Suprapubic skin (tissue), 4 donors: ENCODE results near the gene CLIP2. TPM values are rescaled to one million over a fixed set of nuclear protein-coding genes. Genes with fewer than 3 reads are reported as not detected.
"Not testable (repeated sequence)": the region's sequence is repeated elsewhere in the genome, so short reads cannot be mapped to it uniquely, and the experiment has no call there.

Experiments
- DNase-seq, 2 donors: peaks; one replicate each; pipeline ENCODE4 v3.0.0-alpha.2; 2019; ENCODE audit warnings: low spot score in 2 of 2
- H3K27ac ChIP-seq: fragments of 200-600 bp; sonication (generic); one replicate; pipeline ENCODE4 v1.5.1; 2019
- H3K27me3 ChIP-seq: fragments of 200-600 bp; sonication (generic); one replicate; pipeline ENCODE4 v1.5.1; 2019
- H3K36me3 ChIP-seq: fragments of 200-600 bp; sonication (generic); one replicate; pipeline ENCODE4 v1.5.1; 2019
- H3K4me1 ChIP-seq: fragments of 200-600 bp; sonication (generic); one replicate; pipeline ENCODE4 v1.5.1; 2019
- H3K4me3 ChIP-seq: fragments of 200-600 bp; sonication (generic); one replicate; pipeline ENCODE4 v1.5.1; 2019; ENCODE audit warnings: mild to moderate bottlenecking
- H3K9me3 ChIP-seq: fragments of 200-600 bp; sonication (generic); one replicate; pipeline ENCODE4 v1.5.1; 2019
- EP300 ChIP-seq: sonication (generic); formaldehyde crosslinking; IDR thresholded peaks from one replicate; pipeline ENCODE4 v1.6.1; 2017; ENCODE audit warnings: antibody characterized with exemption
- POLR2A ChIP-seq, 2 donors: fragments of 450-650 bp; IDR thresholded peaks; one replicate each; pipeline ENCODE4 v1.6.1; 2017; ENCODE audit warnings: antibody characterized with exemption in 2 of 2, mild to moderate bottlenecking in 2 of 2, moderate library complexity in 2 of 2
- POLR2AphosphoS5 ChIP-seq, 3 donors: sonication (generic); formaldehyde crosslinking; IDR thresholded peaks; one replicate each; pipeline ENCODE4 v1.6.1; 2017; ENCODE audit warnings: antibody characterized with exemption in 3 of 3
- WGBS: methylation state at CpG from one replicate; pipeline ENCODE4 v1.1.5; 2018; 5-methylcytosine and 5-hydroxymethylcytosine counted together
- total RNA-seq, 4 donors: library from RNA; depleted of rRNA; stranded (reverse); fragments of >200 nt; gene quantifications; one replicate each; pipeline ENCODE4 v1.1.0, GENCODE V29; 2016
- TF ChIP-seq, protein P1 (sequence below), 2 donors: fragments of 200-600 bp in 1 of 2; fragments of 450-650 bp in 1 of 2; sonication (generic) in 1 of 2; IDR thresholded peaks; one replicate each; pipeline ENCODE4 v1.5.1; 2016 to 2019; ENCODE audit warnings: antibody characterized with exemption in 2 of 2, mild to moderate bottlenecking in 1 of 2, moderate library complexity in 1 of 2

Gene CLIP2
- total RNA-seq, 4 donors from 2014 or later: 26.9 to 73.6 (median 32.5) TPM

DNA sequence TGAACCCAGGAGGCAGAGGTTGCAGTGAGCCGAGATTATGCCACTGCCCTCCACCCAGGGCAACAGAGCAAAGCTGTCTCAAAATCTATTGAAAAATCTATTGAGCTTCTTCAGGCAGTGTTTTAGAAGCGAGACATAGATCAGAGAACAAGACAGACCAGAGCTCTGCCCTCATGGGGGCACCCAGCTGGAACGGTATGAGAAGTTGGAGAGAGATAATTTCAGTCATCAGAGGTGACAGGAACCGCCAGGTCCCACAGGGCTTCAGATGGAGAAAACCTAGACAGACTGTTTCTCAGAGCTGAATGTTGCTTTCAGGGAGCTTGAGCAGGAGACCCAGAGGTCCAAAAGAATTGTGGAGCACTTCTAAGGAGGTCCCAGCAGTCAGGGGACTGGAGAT, 150.3 kb downstream of the CLIP2 start:
- H3K36me3 ChIP-seq: no peaks in the 10 kb centered on the region
- DNase-seq: no peak
- H3K4me3 ChIP-seq: no peak overlapping the region
- no peaks in the 10 kb centered on the region for H3K4me1 ChIP-seq
- H3K27ac ChIP-seq: no peak overlapping the region
- no peaks in the 10 kb centered on the region for H3K9me3 ChIP-seq
- no peaks in the 10 kb centered on the region for H3K27me3 ChIP-seq
- 93% methylated on average over 4 of the region's 4 CpGs for WGBS
- TF ChIP-seq, protein P1, sequence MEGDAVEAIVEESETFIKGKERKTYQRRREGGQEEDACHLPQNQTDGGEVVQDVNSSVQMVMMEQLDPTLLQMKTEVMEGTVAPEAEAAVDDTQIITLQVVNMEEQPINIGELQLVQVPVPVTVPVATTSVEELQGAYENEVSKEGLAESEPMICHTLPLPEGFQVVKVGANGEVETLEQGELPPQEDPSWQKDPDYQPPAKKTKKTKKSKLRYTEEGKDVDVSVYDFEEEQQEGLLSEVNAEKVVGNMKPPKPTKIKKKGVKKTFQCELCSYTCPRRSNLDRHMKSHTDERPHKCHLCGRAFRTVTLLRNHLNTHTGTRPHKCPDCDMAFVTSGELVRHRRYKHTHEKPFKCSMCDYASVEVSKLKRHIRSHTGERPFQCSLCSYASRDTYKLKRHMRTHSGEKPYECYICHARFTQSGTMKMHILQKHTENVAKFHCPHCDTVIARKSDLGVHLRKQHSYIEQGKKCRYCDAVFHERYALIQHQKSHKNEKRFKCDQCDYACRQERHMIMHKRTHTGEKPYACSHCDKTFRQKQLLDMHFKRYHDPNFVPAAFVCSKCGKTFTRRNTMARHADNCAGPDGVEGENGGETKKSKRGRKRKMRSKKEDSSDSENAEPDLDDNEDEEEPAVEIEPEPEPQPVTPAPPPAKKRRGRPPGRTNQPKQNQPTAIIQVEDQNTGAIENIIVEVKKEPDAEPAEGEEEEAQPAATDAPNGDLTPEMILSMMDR (IDR thresholded peaks at IDR 0.05): no peak
- TF ChIP-seq POLR2AphosphoS5 (IDR thresholded peaks at IDR 0.05): no peak
- TF ChIP-seq POLR2A (IDR thresholded peaks at IDR 0.05): no peak
- TF ChIP-seq EP300: no peak

DNA sequence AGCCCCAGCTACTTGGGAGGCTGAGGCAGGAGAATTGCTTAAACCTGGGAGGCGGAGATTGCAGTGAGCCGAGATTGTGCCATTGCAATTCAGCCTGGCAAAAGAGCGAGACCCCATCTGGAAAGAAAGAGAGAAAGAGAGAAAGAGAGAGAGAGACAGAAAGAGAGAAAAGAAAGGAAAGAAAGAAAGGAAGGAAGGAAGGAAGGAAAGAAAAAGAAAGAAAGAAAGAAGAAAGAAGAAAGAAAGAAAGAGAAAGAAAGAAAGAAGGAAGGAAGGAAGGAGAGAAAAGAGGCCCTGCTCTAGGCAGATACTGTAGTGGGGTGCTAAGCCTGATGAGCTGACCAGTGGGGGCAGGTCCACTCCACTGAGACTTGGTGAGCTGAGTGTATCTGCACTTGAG, 150.9 kb downstream of the CLIP2 start:
- not testable (repeated sequence) for H3K4me1 ChIP-seq, H3K36me3 ChIP-seq, H3K27ac ChIP-seq, H3K27me3 ChIP-seq, DNase-seq, H3K4me3 ChIP-seq, H3K9me3 ChIP-seq
- 99% methylated on average over 3 of the region's 3 CpGs for WGBS

DNA sequence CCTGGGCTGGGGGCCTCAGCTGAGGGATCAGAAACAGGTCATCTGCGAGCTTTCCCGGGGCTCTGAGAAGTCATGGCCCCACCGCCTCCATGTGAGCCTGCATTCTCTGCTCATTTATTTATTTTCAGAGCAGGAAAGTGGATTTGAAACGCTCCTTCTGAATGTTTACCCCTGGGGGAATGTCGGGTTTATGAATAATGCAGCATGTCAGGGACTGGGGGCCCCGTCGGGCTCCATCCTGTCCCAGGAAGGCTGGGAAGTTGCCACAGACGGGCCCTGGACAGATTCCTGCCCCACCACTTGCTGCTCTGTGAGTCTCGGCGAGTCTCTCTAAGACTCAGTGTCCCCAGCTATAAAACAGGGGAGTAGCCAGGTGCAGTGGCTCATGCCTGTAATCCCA, 152.6 kb downstream of the CLIP2 start:
- H3K4me3 ChIP-seq: no peak overlapping the region
- TF ChIP-seq POLR2AphosphoS5 (IDR thresholded peaks at IDR 0.05): no peak
- no peak for TF ChIP-seq EP300
- TF ChIP-seq POLR2A (IDR thresholded peaks at IDR 0.05): no peak
- 57% methylated on average over 10 of the region's 10 CpGs for WGBS
- DNase-seq: no peak
- no peaks in the 10 kb centered on the region for H3K36me3 ChIP-seq
- no peaks in the 10 kb centered on the region for H3K9me3 ChIP-seq
- H3K27ac ChIP-seq: no peak overlapping the region
- H3K4me1 ChIP-seq: no peaks in the 10 kb centered on the region
- no peaks in the 10 kb centered on the region for H3K27me3 ChIP-seq

DNA sequence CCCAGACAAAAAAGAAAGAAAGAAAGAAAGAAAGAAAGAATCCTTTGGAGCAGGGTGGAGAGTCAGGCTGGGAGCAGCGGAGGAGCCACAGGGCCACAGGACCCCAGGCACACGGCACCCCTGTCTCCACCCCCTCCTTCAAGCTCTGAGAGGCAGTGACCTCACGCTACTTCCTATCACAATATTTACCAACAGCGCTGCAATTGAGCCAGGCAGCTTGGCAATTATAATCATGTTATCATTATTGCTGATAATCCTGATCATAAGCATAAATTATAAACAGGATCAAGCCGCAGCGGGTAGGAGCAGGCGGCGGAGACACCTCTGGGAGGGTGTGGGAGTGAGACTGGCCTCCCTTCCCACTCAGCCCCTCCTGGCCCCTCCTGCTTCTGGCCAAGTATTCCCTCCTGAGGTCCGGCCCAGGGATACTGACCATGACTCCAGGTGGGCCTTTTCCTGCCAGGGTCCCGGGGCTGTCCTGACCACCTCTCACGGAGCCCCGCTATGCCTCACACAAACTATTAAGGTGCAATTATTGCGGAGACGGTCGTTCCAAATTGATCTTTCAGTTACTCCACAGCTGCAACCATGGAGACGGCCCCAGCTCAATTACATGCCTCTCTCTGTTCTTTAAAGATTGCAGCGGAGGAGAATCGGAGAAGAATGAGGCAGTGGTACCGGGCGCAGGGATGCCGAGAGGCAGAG, 154.5 kb downstream of the CLIP2 start:
- 80% methylated on average over 21 of the region's 21 CpGs for WGBS
- H3K36me3 ChIP-seq: no peaks in the 10 kb centered on the region
- H3K27me3 ChIP-seq: no peaks in the 10 kb centered on the region
- no peak for DNase-seq
- H3K4me1 ChIP-seq: no peaks in the 10 kb centered on the region
- H3K4me3 ChIP-seq: no peak overlapping the region
- H3K9me3 ChIP-seq: no peaks in the 10 kb centered on the region
- TF ChIP-seq POLR2AphosphoS5 (IDR thresholded peaks at IDR 0.05) (no peak), POLR2A (IDR thresholded peaks at IDR 0.05) (no peak), EP300 (no peak)
- TF ChIP-seq, protein P1 (IDR thresholded peaks at IDR 0.05): no peak
- H3K27ac ChIP-seq: no peak overlapping the region

DNA sequence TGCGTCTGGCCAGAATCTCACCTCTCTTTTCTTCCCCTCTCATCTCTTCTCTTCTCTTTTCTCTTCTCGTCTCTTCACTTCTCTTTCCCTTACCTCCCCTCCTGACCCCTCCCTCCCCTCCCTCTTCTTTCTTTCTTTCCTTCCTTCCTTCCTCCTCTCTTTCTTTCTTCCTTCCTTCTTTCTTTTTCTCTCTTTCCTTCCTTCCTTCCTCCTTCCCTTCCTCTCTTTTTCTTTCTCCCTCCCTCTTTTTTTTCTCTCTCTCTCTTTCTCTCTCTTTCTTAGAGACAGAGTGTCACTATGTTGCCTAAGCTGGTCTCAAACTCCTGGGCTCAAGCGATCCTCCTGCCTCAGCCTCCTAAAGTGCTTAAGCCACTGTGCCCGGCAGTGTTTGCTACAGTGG, 159.9 kb downstream of the CLIP2 start:
- Histone ChIP-seq H3K4me1 (peaks cover 15% of the 10 kb centered on the region), H3K36me3 (no peaks in the 10 kb centered on the region), H3K9me3 (no peaks in the 10 kb centered on the region), H3K4me3 (no peak overlapping the region), H3K27ac (no peak overlapping the region), H3K27me3 (no peaks in the 10 kb centered on the region)
- TF ChIP-seq POLR2A (IDR thresholded peaks at IDR 0.05) (no peak), EP300 (no peak), POLR2AphosphoS5 (IDR thresholded peaks at IDR 0.05) (no peak)
- TF ChIP-seq, protein P1 (IDR thresholded peaks at IDR 0.05): no peak
- 93% methylated on average over 4 of the region's 4 CpGs for WGBS
- DNase-seq: no peak

DNA sequence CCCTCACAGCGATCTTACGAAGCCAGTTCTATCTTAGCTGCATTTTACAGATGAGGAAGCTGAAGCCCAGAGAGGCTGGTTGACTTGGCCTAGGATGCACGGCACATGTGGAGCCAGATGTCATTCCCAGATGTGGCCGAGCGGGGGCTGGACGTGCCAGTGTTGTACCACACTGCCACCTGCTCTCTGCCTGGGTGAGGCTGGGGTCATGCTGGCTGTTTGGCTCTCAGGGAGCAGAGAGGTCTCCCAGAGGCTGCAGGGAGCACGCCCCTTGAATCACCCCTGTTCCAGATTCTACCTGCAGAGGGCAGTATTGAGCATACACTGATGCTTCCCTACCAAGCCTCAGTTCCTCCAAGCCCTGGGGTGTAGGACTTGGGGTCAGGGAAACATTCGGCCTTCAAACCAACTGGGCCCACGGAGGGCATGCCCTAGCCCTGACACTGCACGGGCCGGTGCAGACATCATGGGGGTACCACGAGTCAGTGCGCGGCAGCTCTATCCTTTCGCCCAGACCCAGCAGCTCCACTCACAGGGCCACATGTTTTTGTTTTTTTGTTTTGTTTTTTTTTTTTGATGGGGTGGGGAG, 160.7 kb downstream of the CLIP2 start:
- no peaks in the 10 kb centered on the region for H3K27me3 ChIP-seq
- no peak overlapping the region for H3K4me3 ChIP-seq
- TF ChIP-seq, protein P1 (IDR thresholded peaks at IDR 0.05): peak; percentile 45 to 83
- TF ChIP-seq EP300 (no peak), POLR2AphosphoS5 (IDR thresholded peaks at IDR 0.05) (no peak), POLR2A (IDR thresholded peaks at IDR 0.05) (no peak)
- DNase-seq: peak in 1 of 2 donors; percentile 76
- H3K4me1 ChIP-seq: peaks cover 23% of the 10 kb centered on the region
- no peak overlapping the region for H3K27ac ChIP-seq
- no peaks in the 10 kb centered on the region for H3K36me3 ChIP-seq
- 82% methylated on average over 13 of the region's 15 CpGs for WGBS
- no peaks in the 10 kb centered on the region for H3K9me3 ChIP-seq
